IMR-90 (cell line): ENCODE measurements around the gene FMN1.

Experiments used
- MXI1 ChIP-seq: IDR thresholded peaks from 2 replicates; pipeline ENCODE4 v1.6.1; 2012; ENCODE audit warnings: low read depth, mild to moderate bottlenecking, low read length, moderate library complexity, borderline replicate concordance
- RAD21 ChIP-seq: IDR thresholded peaks from 2 replicates; pipeline ENCODE4 v1.6.1; 2012; ENCODE audit warnings: low read length, improper control_type of control experiment
- TF ChIP-seq, protein P1 (sequence below): conservative IDR thresholded peaks from 2 replicates; pipeline ENCODE4 v1.5.1; 2012; ENCODE audit warnings: mild to moderate bottlenecking, low read depth, low read length, improper control_type of control experiment
- TF ChIP-seq, protein P2 (sequence below): fragments of 150-350 bp; IDR thresholded peaks from 2 replicates; pipeline ENCODE4 v1.6.1; 2017; ENCODE audit warnings: mild to moderate bottlenecking, antibody characterized with exemption, low read length, low read depth

DNA sequence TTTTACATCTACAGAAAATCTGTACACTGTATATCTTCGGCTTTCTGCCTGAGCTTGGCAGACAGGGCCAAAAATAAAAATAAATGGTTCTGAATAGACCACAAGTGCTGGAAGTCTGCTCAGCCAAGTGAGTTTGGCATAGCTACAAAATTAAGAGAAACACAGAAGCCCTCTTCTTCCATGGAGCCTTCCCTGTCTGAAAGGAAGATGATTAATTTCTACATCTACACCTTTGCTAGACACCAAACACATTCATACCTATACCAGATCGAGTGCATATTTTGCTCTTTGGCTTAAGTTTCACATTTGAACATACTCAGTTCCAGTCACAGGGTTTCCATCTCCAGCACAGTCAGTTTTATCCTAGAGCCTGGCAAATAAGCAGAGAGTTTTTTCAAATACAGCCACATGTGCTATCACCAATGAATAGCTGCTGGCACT, 252.1 kb downstream of the FMN1 start:
- TF ChIP-seq, protein P1, sequence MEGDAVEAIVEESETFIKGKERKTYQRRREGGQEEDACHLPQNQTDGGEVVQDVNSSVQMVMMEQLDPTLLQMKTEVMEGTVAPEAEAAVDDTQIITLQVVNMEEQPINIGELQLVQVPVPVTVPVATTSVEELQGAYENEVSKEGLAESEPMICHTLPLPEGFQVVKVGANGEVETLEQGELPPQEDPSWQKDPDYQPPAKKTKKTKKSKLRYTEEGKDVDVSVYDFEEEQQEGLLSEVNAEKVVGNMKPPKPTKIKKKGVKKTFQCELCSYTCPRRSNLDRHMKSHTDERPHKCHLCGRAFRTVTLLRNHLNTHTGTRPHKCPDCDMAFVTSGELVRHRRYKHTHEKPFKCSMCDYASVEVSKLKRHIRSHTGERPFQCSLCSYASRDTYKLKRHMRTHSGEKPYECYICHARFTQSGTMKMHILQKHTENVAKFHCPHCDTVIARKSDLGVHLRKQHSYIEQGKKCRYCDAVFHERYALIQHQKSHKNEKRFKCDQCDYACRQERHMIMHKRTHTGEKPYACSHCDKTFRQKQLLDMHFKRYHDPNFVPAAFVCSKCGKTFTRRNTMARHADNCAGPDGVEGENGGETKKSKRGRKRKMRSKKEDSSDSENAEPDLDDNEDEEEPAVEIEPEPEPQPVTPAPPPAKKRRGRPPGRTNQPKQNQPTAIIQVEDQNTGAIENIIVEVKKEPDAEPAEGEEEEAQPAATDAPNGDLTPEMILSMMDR: no peak
- TF ChIP-seq RAD21 (no peak), MXI1 (no peak)
- TF ChIP-seq, protein P2, sequence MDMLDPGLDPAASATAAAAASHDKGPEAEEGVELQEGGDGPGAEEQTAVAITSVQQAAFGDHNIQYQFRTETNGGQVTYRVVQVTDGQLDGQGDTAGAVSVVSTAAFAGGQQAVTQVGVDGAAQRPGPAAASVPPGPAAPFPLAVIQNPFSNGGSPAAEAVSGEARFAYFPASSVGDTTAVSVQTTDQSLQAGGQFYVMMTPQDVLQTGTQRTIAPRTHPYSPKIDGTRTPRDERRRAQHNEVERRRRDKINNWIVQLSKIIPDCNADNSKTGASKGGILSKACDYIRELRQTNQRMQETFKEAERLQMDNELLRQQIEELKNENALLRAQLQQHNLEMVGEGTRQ: no peak
